Ishikawa (cell line): ENCODE data around the gene SEPTIN10.

Experiments
- CEBPB ChIP-seq: IDR thresholded peaks from 2 replicates; pipeline ENCODE4 v1.6.1; 2012
- CREB1 ChIP-seq: IDR thresholded peaks from 2 replicates; pipeline ENCODE4 v1.6.1; 2012; ENCODE audit warnings: low read depth
- EGR1 ChIP-seq: IDR thresholded peaks from 2 replicates; pipeline ENCODE4 v1.6.1; 2012
- EP300 ChIP-seq: IDR thresholded peaks from 2 replicates; pipeline ENCODE4 v1.6.1; 2012; ENCODE audit warnings: borderline replicate concordance
- FOXM1 ChIP-seq: IDR thresholded peaks from 2 replicates; pipeline ENCODE4 v1.6.1; 2012; ENCODE audit warnings: low read depth, borderline replicate concordance
- NFIC ChIP-seq: IDR thresholded peaks from 2 replicates; pipeline ENCODE4 v1.6.1; 2012
- RAD21 ChIP-seq: IDR thresholded peaks from 2 replicates; pipeline ENCODE4 v1.6.1; 2012; ENCODE audit warnings: low read depth
- TAF1 ChIP-seq: IDR thresholded peaks from 2 replicates; pipeline ENCODE4 v1.6.1; 2012; ENCODE audit warnings: low read depth, mild to moderate bottlenecking
- TCF12 ChIP-seq: IDR thresholded peaks from 2 replicates; pipeline ENCODE4 v1.6.1; 2012; ENCODE audit warnings: low read depth
- TEAD4 ChIP-seq: IDR thresholded peaks from 2 replicates; pipeline ENCODE4 v1.6.1; 2012
- YY1 ChIP-seq: IDR thresholded peaks from 2 replicates; pipeline ENCODE4 v1.6.1; 2012; ENCODE audit warnings: low read depth
- ZBTB7A ChIP-seq: IDR thresholded peaks from 2 replicates; pipeline ENCODE4 v1.6.1; 2012; ENCODE audit warnings: low read depth
- TF ChIP-seq, protein P1 (sequence below): IDR thresholded peaks from 2 replicates; pipeline ENCODE4 v1.6.1; 2012; ENCODE audit warnings: low read depth, mild to moderate bottlenecking
- TF ChIP-seq, protein P2 (sequence below): IDR thresholded peaks from 2 replicates; pipeline ENCODE4 v1.6.1; 2012
- TF ChIP-seq, protein P3 (sequence below): IDR thresholded peaks from 2 replicates; pipeline ENCODE4 v1.6.1; 2012

Gene SEPTIN10

DNA sequence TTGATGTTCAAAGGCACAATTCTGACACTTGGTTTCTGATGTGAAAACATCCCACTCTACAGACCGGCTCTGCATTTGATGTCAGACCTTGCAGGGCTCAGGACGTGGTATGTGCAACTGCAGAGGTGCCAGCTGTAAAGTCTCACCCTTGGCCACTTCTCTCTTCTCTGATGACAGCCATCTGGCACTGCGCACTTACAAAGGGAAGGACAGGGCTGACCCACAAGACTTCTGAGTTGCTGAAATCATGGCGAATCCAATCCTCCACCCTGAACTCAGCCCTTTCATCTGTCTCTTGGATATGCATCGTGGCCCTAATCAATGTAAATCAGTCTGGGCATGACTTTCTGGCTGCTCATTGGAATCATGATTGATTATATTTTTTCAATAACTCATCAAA, 82.5 kb downstream of the SEPTIN10 start:
- TF ChIP-seq EP300 (no peak), FOXM1 (no peak), CEBPB (no peak), EGR1 (no peak), TAF1 (no peak), NFIC (no peak), TEAD4 (no peak), TCF12 (no peak), CREB1 (no peak), RAD21 (no peak), ZBTB7A (no peak), YY1 (no peak)
- TF ChIP-seq, protein P1, sequence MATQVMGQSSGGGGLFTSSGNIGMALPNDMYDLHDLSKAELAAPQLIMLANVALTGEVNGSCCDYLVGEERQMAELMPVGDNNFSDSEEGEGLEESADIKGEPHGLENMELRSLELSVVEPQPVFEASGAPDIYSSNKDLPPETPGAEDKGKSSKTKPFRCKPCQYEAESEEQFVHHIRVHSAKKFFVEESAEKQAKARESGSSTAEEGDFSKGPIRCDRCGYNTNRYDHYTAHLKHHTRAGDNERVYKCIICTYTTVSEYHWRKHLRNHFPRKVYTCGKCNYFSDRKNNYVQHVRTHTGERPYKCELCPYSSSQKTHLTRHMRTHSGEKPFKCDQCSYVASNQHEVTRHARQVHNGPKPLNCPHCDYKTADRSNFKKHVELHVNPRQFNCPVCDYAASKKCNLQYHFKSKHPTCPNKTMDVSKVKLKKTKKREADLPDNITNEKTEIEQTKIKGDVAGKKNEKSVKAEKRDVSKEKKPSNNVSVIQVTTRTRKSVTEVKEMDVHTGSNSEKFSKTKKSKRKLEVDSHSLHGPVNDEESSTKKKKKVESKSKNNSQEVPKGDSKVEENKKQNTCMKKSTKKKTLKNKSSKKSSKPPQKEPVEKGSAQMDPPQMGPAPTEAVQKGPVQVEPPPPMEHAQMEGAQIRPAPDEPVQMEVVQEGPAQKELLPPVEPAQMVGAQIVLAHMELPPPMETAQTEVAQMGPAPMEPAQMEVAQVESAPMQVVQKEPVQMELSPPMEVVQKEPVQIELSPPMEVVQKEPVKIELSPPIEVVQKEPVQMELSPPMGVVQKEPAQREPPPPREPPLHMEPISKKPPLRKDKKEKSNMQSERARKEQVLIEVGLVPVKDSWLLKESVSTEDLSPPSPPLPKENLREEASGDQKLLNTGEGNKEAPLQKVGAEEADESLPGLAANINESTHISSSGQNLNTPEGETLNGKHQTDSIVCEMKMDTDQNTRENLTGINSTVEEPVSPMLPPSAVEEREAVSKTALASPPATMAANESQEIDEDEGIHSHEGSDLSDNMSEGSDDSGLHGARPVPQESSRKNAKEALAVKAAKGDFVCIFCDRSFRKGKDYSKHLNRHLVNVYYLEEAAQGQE: no peak
- TF ChIP-seq, protein P2, sequence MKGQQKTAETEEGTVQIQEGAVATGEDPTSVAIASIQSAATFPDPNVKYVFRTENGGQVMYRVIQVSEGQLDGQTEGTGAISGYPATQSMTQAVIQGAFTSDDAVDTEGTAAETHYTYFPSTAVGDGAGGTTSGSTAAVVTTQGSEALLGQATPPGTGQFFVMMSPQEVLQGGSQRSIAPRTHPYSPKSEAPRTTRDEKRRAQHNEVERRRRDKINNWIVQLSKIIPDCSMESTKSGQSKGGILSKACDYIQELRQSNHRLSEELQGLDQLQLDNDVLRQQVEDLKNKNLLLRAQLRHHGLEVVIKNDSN: no peak
- TF ChIP-seq, protein P3, sequence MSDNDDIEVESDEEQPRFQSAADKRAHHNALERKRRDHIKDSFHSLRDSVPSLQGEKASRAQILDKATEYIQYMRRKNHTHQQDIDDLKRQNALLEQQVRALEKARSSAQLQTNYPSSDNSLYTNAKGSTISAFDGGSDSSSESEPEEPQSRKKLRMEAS: no peak

DNA sequence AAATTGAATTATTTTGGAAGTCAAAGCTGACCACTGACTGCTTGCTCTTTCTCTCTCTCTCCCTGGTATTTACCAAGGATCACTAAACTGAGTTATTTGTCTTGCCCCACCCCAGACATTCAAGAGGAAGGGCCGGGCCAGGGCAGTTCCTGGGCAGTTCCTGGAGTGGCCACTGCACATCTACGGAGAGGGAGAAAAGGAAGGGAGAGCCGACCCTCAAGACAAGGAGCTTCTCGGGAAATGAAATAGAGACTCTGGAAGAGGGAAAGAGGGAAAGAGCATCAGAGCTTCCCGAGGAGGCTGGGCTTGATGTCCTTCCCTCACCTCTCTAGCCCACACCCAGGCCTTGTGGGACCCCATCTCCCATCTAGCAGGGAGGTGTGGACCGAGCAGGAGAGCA, 83.1 kb downstream of the SEPTIN10 start:
- TF ChIP-seq TAF1 (no peak), FOXM1 (no peak), CEBPB (no peak), ZBTB7A (no peak), YY1 (no peak), CREB1 (no peak), TCF12 (no peak), EGR1 (no peak), RAD21 (no peak), TEAD4 (no peak), EP300 (no peak)
- TF ChIP-seq, protein P3: no peak
- TF ChIP-seq, protein P2: no peak
- TF ChIP-seq, protein P1: no peak

DNA sequence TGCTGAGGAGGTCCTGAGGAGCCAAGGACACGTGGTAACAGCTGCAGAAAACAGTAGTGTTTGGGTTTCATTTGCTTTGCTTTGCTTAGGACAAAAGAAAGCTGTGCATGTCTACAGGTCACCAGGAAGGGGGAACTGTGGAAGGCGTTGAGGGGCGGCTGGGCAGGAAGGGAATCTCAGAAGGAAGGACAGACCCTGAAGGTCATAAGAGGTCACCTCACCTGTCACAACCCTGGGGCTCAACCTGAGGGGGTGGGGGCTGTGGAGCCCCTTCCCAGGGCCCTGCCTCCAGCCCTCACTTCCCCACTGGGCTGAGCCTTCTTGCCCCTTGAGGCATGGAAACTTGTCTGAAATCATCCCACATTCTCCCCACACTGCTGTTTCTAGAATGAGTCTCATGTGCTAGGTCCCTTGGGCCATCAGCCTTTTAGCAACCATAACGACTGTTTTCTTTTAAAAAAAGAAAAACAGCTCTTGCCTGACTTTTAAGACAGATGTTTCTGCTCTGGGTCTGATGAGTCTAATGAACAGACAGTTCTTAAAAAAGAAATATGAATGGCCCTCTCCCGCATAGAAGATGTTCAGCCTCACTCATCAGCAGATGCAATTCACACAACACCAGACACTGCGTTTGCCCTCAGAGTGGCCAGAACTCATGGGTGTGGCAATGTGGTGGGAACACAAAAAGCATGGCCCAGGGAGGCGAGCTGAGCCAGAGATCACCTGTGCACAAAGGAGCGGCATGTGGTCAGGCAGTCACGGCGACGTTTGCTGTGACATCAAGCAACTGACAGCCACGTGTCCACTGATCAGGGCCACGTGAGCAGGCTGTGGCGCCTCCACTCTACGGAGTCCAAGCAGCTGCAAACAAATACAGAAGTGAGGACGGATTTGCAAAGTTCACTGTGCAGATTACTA, 84.0 kb downstream of the SEPTIN10 start:
- TF ChIP-seq, protein P3: no peak
- TF ChIP-seq CREB1 (no peak), RAD21 (no peak), FOXM1 (no peak), TEAD4 (no peak), ZBTB7A (no peak), CEBPB (no peak), TCF12 (no peak), EGR1 (no peak), EP300 (no peak), NFIC (no peak), TAF1 (no peak), YY1 (no peak)
- TF ChIP-seq, protein P1: no peak
- TF ChIP-seq, protein P2: no peak
